ENCODE data around the gene ZNF484. TPM values are rescaled to one million over a fixed set of nuclear protein-coding genes. Genes with fewer than 3 reads are reported as not detected.
"Not testable (repeated sequence)": the region's sequence is repeated elsewhere in the genome, so short reads cannot be mapped to it uniquely, and the experiment has no call there.

The ZNF484 gene
- total and polyA plus RNA-seq, 11 donors = 1.1 to 8.9 (median 5.5) TPM

- Histone ChIP-seq H3K27ac (no peak overlapping the region), H3K36me3 (no peaks in the 10 kb centered on the region), H3K4me3 (no peak overlapping the region), H3K27me3 (peaks cover 0 to 5% (median 0%) of the 10 kb centered on the region in 9 donors), H3K4me1 (peaks cover 0 to 5% (median 0%) of the 10 kb centered on the region in 12 donors), H3K9me3 (no peaks in the 10 kb centered on the region)
- 72 to 77% (median 75%) methylated on average over 5 of the region's 5 CpGs for WGBS, 4 donors
- TF ChIP-seq CTCF (IDR thresholded peaks at IDR 0.05) (no peak), POLR2A (IDR thresholded peaks at IDR 0.05) (no peak)
- intact Hi-C loops (cut with DNase I) = no loop called here
- DNase-seq (no peak), ATAC-seq (no peak)
Measured at GRCh38 chr9:92882276-92882675, 4.4 kb upstream of the ZNF484 start.

- Histone ChIP-seq H3K36me3 (peaks cover 0 to 15% (median 0%) of the 10 kb centered on the region in 9 donors), H3K9me3 (no peaks in the 10 kb centered on the region), H3K4me3 (no peak overlapping the region), H3K27ac (no peak overlapping the region), H3K27me3 (no peaks in the 10 kb centered on the region), H3K4me1 (peaks cover 0 to 20% (median 10%) of the 10 kb centered on the region in 12 donors)
- ATAC-seq (no peak), DNase-seq (no peak)
- intact Hi-C loops (cut with DNase I) = loop anchor here in 1 of 10 donors (10.0 kb wide), 1 partner anchor 79 kb away; no protein-coding TSS in a partner anchor
- WGBS, 4 donors = 62 to 100% (median 77%) methylated on average over 1 of the region's 1 CpG
- TF ChIP-seq POLR2A (IDR thresholded peaks at IDR 0.05) (no peak), CTCF (IDR thresholded peaks at IDR 0.05) (no peak)
Measured at GRCh38 chr9:92875373-92875772, 2.5 kb downstream of the ZNF484 start.

GRCh38 chr9:92870289-92870688 is 7.5 kb downstream of the ZNF484 start:
- peaks cover 0 to 49% (median 18%) of the 10 kb centered on the region in 9 donors for H3K36me3 ChIP-seq
- no peak overlapping the region for H3K27ac ChIP-seq
- no peak for DNase-seq
- WGBS, 4 donors = 99 to 100% (median 100%) methylated on average over 2 of the region's 2 CpGs
- H3K4me1 ChIP-seq = peaks cover 0 to under 1% (median 0%) of the 10 kb centered on the region in 12 donors
- intact Hi-C loops (cut with DNase I) = loop anchor here in 1 of 10 donors (10.0 kb wide), 1 partner anchor 85 kb away; no protein-coding TSS in a partner anchor
- H3K9me3 ChIP-seq = peaks cover 0 to 5% (median 0%) of the 10 kb centered on the region in 12 donors
- TF ChIP-seq POLR2A (IDR thresholded peaks at IDR 0.05) (no peak), CTCF (IDR thresholded peaks at IDR 0.05) (no peak)
- no peaks in the 10 kb centered on the region for H3K27me3 ChIP-seq
- no peak for ATAC-seq
- H3K4me3 ChIP-seq = no peak overlapping the region

- H3K4me3 ChIP-seq; H3K4me1 ChIP-seq; H3K27me3 ChIP-seq; H3K9me3 ChIP-seq; intact Hi-C loops (cut with DNase I); ATAC-seq; H3K27ac ChIP-seq; DNase-seq: not testable (repeated sequence)
- WGBS, 4 donors = 95 to 98% (median 96%) methylated on average over 2 of the region's 2 CpGs
- peaks cover 0 to 47% (median 23%) of the 10 kb centered on the region in 9 donors for H3K36me3 ChIP-seq
Measured at GRCh38 chr9:92866600-92866999, 11.2 kb downstream of the ZNF484 start.

GRCh38 chr9:92864152-92864551 is 13.7 kb downstream of the ZNF484 start:
- peaks cover 0 to 9% (median 0%) of the 10 kb centered on the region in 12 donors for H3K9me3 ChIP-seq
- ATAC-seq (no peak), DNase-seq (no peak)
- TF ChIP-seq CTCF (IDR thresholded peaks at IDR 0.05) (no peak), POLR2A (IDR thresholded peaks at IDR 0.05) (no peak)
- H3K27ac ChIP-seq = no peak overlapping the region
- intact Hi-C loops (cut with DNase I) = no loop called here
- H3K36me3 ChIP-seq = peaks cover 0 to 50% (median 28%) of the 10 kb centered on the region in 9 donors
- peaks cover 0 to 3% (median 0%) of the 10 kb centered on the region in 12 donors for H3K4me1 ChIP-seq
- 80 to 93% (median 87%) methylated on average over 5 of the region's 5 CpGs for WGBS, 4 donors
- H3K4me3 ChIP-seq = no peak overlapping the region
- no peaks in the 10 kb centered on the region for H3K27me3 ChIP-seq
